SIG-M5 treated with dmso at 0.1 percent for 504 hours (cell line): Measurements from ENCODE around the gene CA10.

Experiments
- DNase-seq: peaks from one replicate; lab custom pipeline; 2025; ENCODE audit not compliant: unreplicated experiment; lab: John Stamatoyannopoulos, UW

The CA10 gene

DNA sequence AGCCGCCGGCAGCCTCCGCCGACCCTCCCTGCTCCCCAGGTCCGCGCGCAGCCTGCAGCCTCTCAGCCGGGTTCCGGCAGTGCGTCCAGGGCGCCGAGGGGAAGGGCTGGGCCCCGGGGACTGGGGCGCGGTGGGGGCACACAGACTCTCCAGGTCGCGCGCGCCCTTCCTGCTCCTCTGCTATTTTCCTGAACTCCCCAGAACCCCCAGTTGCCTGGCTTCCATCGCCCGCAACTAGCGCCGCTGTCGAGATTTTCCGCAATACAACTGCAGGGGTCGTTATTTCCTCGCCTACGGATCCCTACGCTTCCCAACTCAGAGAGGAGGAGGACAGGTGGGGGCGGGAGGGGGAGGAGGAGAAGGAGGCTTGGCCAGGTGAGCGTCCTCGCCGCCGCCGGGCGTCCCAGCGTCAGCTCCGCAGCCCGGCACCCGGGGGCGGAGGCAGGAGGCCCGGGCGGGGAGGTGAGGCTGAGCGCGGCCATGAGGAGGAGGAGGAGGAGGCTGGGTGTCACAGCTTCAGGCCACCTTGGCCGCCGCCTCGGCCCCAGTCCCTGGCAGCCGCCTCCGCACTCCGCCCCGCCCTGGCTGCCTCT, at the start of gene CA10:
CA10 (minus strand) TSS at position 265 of the 593 bp plus-strand sequence.
- no peak for DNase-seq

DNA sequence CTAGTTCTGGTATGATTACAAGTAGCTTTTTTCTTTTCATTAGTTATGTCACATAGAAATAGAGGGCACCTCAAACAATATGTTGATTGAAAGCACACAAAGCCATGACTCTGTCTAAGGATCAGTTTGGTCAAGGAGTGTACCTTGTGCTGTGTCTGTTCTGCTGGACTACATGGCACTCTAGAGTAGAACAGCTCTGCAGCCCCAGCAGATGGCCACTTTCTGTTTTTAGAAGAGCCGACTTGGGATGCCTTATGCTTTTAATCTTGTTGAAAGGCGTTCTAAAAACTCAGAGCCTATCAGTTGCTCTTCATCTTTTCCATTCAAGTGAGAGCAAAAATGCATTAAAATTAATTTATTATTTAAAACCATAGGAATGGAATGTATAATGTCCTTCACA, 49.3 kb upstream of the CA10 start:
- no peak for DNase-seq

DNA sequence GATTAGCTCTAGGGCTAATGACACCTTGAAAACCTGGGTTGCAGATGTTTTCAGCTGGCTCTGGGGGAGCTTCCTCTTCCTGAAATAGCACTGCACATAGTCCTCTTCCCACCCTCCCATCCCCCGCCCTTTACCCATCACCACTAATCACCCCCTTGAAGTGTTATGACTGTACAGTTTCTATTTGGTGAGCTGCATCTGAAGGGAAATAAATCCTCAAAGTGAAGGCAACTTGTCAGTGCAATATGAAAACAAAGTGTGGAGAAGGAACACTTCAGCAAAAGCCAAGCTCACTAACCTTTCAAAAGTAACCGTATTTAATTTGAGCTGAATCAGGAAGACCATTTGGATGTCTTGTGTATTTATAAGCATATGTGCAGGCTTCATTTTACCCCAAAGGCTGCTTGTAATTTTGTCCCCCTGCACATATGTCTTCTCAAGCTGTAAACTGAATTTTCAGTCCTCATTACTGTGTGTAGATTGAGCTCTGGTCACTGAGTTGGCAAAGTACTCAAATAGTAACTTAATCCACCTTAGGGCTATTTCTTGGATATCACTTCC, 44.1 kb upstream of the CA10 start:
- no peak for DNase-seq

DNA sequence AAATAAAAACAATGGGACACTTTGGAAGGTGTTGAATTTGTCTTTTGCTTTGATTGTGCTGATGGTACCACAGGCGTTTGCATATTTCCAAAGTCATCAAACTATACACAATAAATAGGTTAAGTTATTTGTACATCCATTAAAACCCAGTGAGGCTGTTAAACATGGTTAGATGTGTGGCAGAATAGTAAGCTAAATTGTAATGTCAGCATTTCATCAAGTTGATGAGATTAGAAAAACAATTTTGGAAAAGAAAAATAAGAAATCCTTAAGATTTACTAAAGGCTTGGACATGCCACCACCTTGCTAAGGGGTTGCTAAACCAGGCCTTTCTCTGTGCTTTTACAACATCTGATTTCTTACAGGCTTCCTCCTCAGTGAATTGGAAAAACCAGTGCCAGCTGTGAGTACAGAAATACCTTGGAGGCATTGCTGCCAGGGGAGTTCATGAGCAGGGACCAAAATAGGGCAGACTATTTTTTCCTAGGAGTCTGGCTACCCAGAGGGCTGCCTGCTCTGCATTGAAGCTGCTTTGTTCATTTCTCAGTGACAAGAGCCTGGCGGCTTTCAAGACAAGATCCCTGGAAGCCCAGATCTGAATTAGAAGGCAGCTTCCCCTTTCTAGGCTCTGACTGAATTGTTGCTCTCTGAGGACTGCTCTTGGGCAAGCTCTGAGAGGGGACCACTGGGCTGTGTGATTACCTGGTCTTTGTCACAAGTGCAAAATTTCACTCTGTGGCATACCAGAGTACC, 43.4 kb upstream of the CA10 start:
- no peak for DNase-seq

DNA sequence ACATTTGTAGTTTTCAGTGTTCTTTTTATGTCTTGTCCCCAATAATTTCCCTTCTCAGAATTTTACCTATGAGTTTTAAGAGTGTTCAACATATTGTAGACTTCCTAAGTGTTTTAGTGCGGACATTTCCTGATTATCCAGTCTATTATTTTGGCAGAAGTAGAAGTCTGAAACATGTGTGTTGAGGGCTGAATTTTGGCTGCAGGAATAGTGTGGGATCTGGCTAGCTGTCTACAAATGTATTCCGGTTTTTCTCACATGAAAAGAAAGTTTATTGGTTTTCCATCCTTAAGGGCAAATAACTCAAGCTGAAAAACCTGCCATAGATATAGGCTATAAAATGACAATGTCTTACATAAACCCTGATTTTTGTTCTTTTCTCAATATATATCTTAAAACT, 33.0 kb upstream of the CA10 start:
- no peak for DNase-seq

DNA sequence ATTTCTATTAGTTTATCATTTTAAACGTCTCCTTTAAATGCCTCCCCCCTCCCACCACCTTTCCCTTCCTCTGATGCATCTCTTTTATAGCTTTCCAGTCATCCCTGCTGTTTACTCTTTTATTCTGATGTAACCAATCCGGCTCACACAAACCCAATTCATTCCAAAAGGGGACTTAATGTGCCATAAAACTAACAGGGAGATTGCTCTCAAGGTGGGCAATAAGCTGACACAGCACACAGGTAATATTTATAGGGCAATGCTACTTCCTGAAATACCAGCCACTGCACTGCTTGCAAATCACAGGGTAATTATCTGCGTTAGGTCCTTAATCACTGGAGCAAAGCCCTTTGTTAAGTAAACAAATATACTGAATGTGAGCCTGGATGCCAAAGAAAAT, 23.3 kb upstream of the CA10 start:
- DNase-seq, result no peak

DNA sequence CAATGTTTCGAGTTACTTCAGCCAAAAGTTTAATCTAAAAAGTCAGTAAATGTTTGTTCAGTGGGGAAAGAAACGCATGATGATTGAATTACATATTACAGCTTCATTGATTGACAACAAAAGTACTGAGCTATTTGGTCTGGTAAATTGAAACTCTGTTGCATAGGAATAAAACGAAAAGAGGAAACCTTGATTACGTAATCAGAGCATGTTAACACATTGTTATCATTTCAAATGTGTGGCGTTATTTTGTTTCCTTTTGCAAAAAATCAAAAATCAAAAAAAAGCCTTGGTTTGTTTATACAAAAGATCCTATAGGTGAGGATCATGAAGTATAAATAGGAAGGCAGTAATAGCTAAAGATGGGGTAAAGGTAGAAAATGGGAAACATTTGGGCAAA, 19.5 kb upstream of the CA10 start:
- DNase-seq, result peak; percentile 29

DNA sequence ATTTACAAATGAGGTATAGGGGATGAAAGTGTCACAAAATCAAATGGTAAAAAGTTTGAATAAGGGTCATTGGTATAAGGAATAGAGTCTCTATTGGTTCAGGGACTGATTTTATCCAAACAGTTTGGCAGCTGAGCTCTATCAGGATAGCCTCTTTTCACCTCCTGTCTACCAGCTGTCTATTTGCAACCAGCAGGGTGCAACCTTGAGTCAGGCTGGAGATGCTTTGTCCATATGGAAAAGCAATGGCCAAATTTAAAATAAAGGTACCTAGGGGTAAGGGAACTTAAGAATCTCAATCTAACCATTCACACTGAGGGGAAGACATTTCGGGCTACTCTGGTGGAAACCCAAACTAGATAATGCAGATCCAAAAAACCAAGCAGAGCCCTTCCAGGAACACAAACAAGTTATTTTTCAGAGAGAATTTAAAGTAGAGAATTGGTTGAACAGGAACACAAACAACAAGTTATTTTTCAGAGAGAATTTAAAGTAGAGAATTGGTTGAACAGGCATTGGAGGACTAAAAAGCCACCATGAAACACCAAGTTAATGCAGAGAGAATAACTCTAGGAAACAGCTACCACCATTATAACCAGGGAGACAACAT, 12.6 kb upstream of the CA10 start:
- peak; percentile 34 for DNase-seq

DNA sequence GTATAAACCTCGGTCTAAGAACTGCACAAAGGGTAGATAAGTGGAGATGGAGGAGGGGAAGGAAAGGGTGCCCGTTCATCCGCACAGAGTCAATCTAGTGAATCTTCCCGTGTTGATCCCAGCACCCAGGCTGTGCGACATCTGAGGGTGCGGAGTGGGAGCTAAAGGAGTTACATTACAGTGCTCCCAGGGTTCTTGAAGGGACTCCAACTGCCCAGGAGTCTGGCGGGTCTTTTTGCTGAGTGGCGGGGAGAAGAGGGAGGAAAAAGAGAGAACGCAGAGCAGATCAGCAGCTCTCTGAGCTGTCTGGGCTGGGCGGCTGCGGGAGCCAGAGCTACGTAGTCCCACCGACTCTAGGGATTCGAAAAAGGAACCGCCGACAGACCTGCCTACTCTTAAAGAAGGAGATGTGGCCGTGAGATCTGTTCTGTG, 1.6 kb upstream of the CA10 start:
- no peak for DNase-seq

DNA sequence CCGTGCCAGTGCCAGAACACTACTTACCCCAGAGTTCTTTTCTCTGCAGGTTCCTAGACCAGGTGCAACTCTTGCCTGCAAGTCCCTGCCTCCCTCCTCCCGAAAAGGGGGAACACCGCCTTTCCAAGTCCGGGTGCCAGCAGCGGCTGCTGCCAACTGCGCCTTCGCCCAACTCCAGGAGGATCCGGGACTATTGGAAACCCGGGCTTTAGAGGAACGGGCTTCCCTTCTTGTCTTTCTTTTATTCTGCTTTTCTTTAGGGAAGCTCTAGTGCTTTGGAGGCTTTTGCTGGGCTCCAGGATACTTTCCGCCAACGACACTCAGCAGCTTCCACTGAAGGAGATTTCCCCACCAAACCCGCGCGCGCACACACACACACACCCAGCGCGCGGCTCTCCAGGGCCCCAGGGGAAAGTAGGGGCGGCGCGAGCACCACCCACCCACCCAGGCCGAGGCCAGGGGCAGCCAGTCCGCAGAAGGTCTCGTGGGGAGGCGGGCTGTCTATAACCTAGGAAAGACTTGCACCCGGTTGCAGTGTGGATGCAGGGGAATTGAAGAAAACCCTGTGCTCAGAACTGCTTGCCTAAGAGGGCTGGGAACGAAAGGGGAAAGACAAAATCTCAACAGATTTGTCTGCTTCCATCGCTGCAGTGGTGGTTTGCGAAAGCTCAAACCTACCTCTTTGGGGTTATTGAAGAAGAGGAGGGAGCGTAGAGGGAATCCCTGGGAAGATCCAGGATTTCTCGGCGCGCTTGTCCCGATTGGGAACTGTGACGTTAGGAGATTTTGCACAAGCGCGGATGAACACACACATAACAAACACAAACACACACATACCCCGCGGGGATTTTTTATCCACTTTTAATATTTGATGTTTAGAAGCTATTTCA, 977 bp upstream of the CA10 start:
- DNase-seq, result no peak

DNA sequence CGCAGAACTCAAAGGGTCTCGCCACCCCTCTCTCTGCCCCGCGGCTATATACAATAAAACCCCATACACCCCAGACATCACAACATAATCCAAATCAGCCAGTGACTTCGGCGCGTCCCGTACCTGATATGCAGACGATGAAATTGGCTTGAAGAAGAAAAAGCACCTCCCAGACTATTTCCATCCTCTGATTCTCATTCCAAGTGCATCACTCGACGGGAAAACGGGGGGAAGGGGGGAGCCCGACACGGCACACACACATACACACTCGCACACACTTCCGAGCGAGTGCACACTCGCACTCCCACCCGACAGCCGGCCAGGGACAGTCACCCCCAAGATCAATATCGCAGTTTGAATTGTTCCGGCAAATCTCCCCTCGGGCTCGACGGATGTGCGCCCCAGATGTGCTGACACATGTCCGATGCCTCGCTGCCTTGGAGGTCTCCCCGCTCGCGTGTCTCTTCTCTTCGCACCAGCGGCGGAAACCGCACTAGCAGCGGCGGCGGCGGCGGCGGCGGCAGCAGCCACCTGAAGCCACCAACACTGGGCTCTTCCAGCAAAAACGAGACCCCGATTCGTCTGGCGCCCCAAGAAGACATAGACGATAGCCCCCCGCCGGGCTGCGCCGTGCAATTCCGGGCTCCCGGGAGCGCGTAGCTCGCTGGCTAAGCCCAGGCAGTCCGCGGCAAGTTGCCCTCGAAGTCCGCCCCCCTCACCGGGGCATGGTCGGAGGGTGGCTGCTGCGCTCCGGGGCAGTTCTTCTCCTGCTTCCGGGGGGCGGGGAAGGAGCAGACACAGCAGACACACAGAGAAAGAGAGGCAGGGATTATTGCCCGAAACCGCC, 688 bp downstream of the CA10 start:
- no peak for DNase-seq

DNA sequence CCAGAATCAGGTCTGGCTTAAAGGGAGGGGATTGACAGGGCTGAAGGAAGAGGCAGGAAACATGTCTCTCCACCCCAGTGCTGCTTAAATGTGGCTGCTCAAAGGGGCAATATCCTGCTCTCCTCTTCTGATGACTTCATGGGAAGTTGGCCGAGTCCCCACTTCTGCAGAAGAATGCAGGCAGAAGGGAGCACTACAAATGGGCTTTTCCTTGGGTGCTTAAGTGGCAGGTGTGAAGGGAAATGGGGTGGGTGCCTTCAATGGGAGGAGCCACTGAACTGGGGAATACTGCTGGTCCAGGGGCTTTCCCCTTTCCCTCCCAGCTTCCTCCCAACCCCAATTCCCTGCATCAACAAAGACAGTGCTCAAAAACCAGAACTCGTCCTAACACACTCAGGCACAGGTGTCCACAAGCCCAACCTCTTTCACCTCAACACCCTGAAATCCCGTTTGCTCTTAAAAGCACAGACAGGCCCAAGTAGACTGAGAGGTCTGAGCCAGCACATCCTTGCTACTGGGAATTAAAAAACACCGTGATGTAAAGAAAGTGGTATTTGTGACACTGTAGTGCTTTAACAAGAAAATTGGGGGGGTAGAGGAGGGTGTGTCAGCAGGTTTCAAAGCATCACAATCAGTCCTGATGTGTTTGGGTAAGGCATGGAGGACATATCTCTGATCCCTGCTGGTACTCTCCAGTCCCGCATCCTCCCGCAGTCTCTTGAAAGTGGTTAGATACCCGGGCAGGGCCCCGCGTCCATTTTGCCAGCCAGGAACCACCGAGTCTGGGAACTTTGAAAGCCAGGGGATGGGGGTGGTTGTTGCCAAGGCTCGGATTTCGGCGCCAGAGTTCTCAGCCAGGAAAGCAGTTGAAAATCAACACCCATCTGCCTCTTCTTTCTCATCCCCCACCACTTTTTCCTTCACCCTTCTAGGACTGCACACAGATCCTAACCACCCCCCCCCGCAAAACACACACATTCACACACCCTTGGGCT, 1.6 kb downstream of the CA10 start:
- DNase-seq, result no peak

DNA sequence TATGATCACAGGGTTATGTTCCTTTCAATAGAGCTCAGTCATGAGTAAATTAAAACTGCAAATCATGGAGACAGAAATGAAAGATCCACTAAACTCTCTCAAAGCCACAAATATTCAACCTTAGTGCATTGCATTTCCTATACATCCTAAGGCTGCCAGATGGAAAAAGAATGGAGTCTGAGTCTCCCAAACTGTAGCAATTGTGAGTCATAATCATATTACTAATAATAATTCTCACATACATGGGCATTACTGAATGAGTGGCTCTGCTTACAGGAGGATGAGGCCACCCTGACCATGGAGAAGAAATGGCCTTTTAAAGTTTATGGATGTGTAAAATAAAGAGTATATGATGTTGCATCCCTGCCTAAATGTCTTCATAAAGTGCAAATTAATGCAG, 3.2 kb downstream of the CA10 start:
- no peak for DNase-seq

DNA sequence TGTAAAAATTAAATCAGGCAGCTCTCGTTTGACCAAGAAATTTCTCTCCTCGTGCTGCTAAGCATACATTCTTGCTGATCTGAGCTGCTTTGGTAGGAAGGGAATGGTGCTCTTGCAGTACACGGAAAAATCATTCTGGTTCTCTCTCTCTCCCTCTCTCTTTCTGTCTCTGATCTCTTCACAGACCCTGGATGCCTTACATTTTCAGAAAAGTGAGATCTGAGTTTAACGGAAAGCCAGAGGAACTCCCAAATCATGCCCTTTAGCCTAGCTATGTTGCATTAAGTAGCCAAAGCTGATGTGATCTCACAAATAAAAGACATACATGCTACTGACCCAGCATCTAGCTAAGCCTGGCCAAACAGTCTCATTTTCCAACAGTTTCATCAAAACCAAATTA, 4.0 kb downstream of the CA10 start:
- no peak for DNase-seq

DNA sequence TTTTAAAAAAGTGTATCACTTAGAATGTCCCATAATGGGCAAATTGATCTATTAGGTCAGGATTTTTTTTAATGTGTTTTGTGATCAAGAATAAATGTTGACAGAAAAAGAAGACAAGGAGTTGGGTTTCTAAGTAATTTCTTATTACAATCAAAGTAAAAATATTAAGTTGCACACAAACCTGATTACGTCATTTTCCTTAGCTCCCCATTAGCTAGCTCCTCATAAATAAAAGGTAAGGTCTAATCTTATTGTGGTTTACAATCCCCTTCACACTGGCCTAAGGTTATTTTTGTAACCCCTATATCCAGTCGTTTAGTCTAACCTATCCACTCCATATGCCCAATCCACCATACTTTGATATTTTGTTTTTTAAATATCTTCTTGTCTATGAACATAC, 7.6 kb downstream of the CA10 start:
- no peak for DNase-seq

DNA sequence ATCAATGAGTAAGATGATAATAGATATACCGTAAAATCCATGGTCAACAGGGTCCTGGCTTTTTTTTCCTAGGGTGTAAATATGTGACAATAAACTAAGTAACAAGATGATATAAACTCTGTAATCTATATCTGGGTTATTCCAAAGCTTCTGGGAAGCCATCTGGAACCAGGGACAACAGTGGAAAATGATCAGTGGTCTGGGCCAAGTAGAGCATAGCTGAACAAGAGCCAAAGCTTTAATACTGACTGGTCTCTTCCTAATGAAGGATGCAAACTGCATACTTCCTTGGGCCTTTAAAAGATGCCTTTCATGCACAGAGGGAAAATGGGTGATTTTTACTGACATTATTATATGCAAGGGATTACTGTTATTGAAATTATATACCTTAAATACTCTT, 8.9 kb downstream of the CA10 start:
- DNase-seq, result no peak

DNA sequence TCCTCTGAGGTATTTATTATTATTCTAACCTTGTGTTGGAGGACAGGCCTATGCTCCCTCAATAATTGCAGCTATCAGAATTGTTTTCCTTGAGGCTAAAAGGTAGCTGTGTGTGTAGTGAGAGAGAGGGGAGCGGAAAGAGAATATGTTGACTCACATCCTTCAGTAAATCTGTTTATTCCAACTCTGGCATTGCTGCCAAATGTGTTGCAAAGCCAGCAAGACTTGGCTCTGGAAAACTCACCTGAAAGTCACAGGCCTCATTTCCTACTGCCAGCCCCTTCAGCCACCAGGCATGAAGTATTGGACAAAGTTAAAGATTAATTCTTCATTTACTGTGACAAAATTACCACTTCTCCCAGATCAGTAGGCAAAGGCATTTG, 9.6 kb downstream of the CA10 start:
- DNase-seq, result no peak

DNA sequence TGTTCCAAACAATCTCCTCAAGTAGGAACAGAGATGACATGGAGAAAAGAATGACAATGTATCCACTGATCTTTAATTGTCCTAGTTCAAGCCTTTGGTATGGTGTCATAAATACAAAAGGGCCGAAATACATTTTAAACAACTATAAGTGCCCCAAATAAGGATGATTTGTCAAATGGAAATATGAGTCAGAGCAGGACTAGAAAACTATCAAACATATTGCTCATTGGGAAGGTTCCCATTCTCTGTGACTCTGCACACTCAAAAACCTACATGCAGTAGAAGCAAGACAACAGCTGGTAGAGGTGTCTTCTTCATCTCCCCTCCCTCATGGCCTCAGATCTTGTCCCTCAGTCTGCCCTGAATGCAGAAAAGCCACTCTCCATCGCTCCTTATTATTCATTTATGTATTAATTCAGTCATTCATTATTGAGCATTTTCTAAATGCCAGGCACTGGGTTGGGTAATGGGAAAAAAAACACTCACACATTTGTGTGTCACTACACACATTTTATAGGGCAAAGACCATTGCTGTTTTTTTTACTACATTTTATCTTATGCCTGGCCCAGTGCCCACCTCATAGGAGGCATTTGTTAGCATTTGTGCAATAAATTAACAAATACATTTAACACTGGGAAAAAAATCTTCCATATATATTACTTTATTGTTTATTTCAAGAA, 10.1 kb downstream of the CA10 start:
- no peak for DNase-seq

DNA sequence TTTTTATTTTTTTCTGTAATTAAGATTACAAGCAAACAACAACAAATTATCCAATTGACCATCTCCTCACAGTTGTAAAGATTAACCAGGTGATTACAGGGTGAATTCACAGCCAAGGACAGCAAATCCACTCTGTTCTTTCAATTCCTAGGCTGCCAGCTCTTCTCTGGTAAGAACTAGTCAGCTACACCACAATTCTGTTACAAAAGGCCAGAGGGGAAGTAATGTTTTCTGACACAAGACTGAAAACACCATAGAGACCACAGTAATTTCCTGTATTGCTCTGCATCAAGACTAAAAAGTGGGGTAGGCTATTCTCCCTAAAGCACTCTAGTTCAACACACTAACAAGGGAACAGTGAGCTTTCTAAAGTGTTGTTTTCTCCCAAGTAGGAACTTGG, 10.6 kb downstream of the CA10 start:
- no peak for DNase-seq
